Esophagus (tissue), 2 donors: Measurements from ENCODE around the gene MRPL55. TPM values are rescaled to one million over a fixed set of nuclear protein-coding genes. Genes with fewer than 3 reads are reported as not detected.

Source experiments
- H3K27ac ChIP-seq, 2 donors: one replicate each; pipeline ENCODE4 v1.5.1; 2013; ENCODE audit warnings: low read depth in 2 of 2, mild to moderate bottlenecking in 2 of 2, inconsistent platforms in 1 of 2, low read length in 1 of 2, moderate library complexity in 1 of 2
- H3K27me3 ChIP-seq, 2 donors: one replicate each; pipeline ENCODE4 v1.6.1; 2013; ENCODE audit warnings: low read length in 2 of 2, control low read depth in 1 of 2, mild to moderate bottlenecking in 1 of 2; ENCODE audit not compliant: insufficient read depth in 2 of 2, control insufficient read depth in 1 of 2
- H3K36me3 ChIP-seq, 2 donors: one replicate each; pipeline ENCODE4 v1.6.1; 2013; ENCODE audit warnings: low read length in 1 of 2; ENCODE audit not compliant: control insufficient read depth in 2 of 2, insufficient read depth in 2 of 2
- H3K4me1 ChIP-seq, 2 donors: one replicate each; pipeline ENCODE4 v1.6.1; 2013; ENCODE audit warnings: low read length in 1 of 2; ENCODE audit not compliant: control insufficient read depth in 2 of 2, insufficient read depth in 2 of 2
- H3K4me3 ChIP-seq, 2 donors: one replicate each; pipeline ENCODE4 v1.5.1; 2013; ENCODE audit warnings: low read length in 2 of 2, mild to moderate bottlenecking in 2 of 2, low read depth in 1 of 2, moderate library complexity in 1 of 2
- H3K9me3 ChIP-seq, 2 donors: one replicate each; pipeline ENCODE4 v1.6.1; 2013; ENCODE audit warnings: mild to moderate bottlenecking in 2 of 2, low read depth in 1 of 2, low read length in 1 of 2, moderate library complexity in 1 of 2; ENCODE audit not compliant: control insufficient read depth in 2 of 2, insufficient read depth in 1 of 2
- WGBS, 2 donors: extraction: QIAGEN DNeasy Blood & Tissue Kit; methylation state at CpG; one replicate each; pipeline ENCODE4 v1.1.7; 2013; 5-methylcytosine and 5-hydroxymethylcytosine counted together
- polyA plus RNA-seq, 2 donors: library from polyadenylated mRNA; stranded (reverse); fragments of 200-250 nt; gene quantifications; one replicate each; pipeline ENCODE4 v1.2.3, GENCODE V29; 2013
- donor health status: healthy with polysubstance abuse.
- donor health status: Bipolar disorder and iron deficiency.

Gene MRPL55
- polyA plus RNA-seq, 2 donors, result 87.0 to 94.9 TPM

- Histone ChIP-seq H3K9me3 (no peaks in the 10 kb centered on the region), H3K27me3 (no peaks in the 10 kb centered on the region), H3K36me3 (no peaks in the 10 kb centered on the region), H3K27ac (no peak overlapping the region), H3K4me3 (no peak overlapping the region), H3K4me1 (no peaks in the 10 kb centered on the region)
- WGBS, 2 donors, result 42 to 50% methylated on average over 10 of the region's 10 CpGs
Observed at GRCh38 chr1:228066891-228067654, 42.0 kb downstream of the MRPL55 start.

GRCh38 chr1:228066416-228066815 lies 42.7 kb downstream of the MRPL55 start:
- WGBS, 2 donors, result 30 to 42% methylated on average over 4 of the region's 4 CpGs
- Histone ChIP-seq H3K4me1 (no peaks in the 10 kb centered on the region), H3K4me3 (no peak overlapping the region), H3K27ac (no peak overlapping the region), H3K9me3 (no peaks in the 10 kb centered on the region), H3K27me3 (no peaks in the 10 kb centered on the region), H3K36me3 (no peaks in the 10 kb centered on the region)

GRCh38 chr1:228065543-228066347 lies 43.4 kb downstream of the MRPL55 start:
- no peaks in the 10 kb centered on the region for H3K36me3 ChIP-seq
- no peak overlapping the region for H3K4me3 ChIP-seq
- H3K9me3 ChIP-seq, result no peaks in the 10 kb centered on the region
- H3K4me1 ChIP-seq, result no peaks in the 10 kb centered on the region
- 61 to 70% methylated on average over 15 of the region's 15 CpGs for WGBS, 2 donors
- H3K27me3 ChIP-seq, result no peaks in the 10 kb centered on the region
- no peak overlapping the region for H3K27ac ChIP-seq

GRCh38 chr1:228064741-228065542 lies 44.2 kb downstream of the MRPL55 start:
- Histone ChIP-seq H3K9me3 (no peaks in the 10 kb centered on the region), H3K36me3 (no peaks in the 10 kb centered on the region), H3K27me3 (no peaks in the 10 kb centered on the region), H3K4me3 (no peak overlapping the region), H3K27ac (no peak overlapping the region), H3K4me1 (peaks cover 0 to 1% of the 10 kb centered on the region in 2 donors)
- 67 to 73% methylated on average over 13 to 15 of the region's 15 CpGs for WGBS, 2 donors

GRCh38 chr1:228064296-228064695 lies 44.8 kb downstream of the MRPL55 start:
- H3K27ac ChIP-seq, result no peak overlapping the region
- peaks cover 0 to 3% of the 10 kb centered on the region in 2 donors for H3K4me1 ChIP-seq
- H3K9me3 ChIP-seq, result peaks cover 0 to under 1% of the 10 kb centered on the region in 2 donors
- WGBS, 2 donors, result 49 to 52% methylated on average over 8 of the region's 8 CpGs
- H3K4me3 ChIP-seq, result no peak overlapping the region
- H3K27me3 ChIP-seq, result no peaks in the 10 kb centered on the region
- no peaks in the 10 kb centered on the region for H3K36me3 ChIP-seq

- 78 to 81% methylated on average over 14 to 15 of the region's 15 CpGs for WGBS, 2 donors
Observed at GRCh38 chr1:228063251-228064191, 45.6 kb downstream of the MRPL55 start.

GRCh38 chr1:228062812-228063211 lies 46.3 kb downstream of the MRPL55 start:
- no peaks in the 10 kb centered on the region for H3K27me3 ChIP-seq

More at GRCh38 chr1:228063251-228064191, 45.6 kb downstream of the MRPL55 start:
- H3K4me3 ChIP-seq, result no peak overlapping the region
- H3K9me3 ChIP-seq, result peaks cover 0 to 8% of the 10 kb centered on the region in 2 donors
- no peaks in the 10 kb centered on the region for H3K27me3 ChIP-seq
- H3K4me1 ChIP-seq, result peaks cover under 1 to 3% of the 10 kb centered on the region in 2 donors
- H3K36me3 ChIP-seq, result no peaks in the 10 kb centered on the region
- no peak overlapping the region for H3K27ac ChIP-seq

GRCh38 chr1:228062085-228062791 lies 46.9 kb downstream of the MRPL55 start:
- H3K9me3 ChIP-seq, result peaks cover 4 to 12% of the 10 kb centered on the region in 2 donors
- H3K4me3 ChIP-seq, result no peak overlapping the region
- H3K4me1 ChIP-seq, result peaks cover 3% of the 10 kb centered on the region in 2 donors
- 89 to 95% methylated on average over 8 to 9 of the region's 9 CpGs for WGBS, 2 donors
- H3K27me3 ChIP-seq, result no peaks in the 10 kb centered on the region
- H3K27ac ChIP-seq, result no peak overlapping the region
- no peaks in the 10 kb centered on the region for H3K36me3 ChIP-seq

More at GRCh38 chr1:228062812-228063211, 46.3 kb downstream of the MRPL55 start:
- H3K36me3 ChIP-seq, result no peaks in the 10 kb centered on the region
- peaks cover 3% of the 10 kb centered on the region in 2 donors for H3K4me1 ChIP-seq
- no peak overlapping the region for H3K27ac ChIP-seq
- WGBS, 2 donors, result 57 to 58% methylated on average over 4 of the region's 4 CpGs
- H3K9me3 ChIP-seq, result peaks cover 4 to 12% of the 10 kb centered on the region in 2 donors
- no peak overlapping the region for H3K4me3 ChIP-seq
